GM18951 (cell line): ENCODE results near the gene RCN1.

Source experiments
- POLR2A ChIP-seq: IDR thresholded peaks from 4 replicates; pipeline ENCODE4 v1.6.1; 2011; ENCODE audit warnings: mild to moderate bottlenecking; ENCODE audit not compliant: insufficient read length, insufficient read depth; ENCODE audit errors: extremely low read depth
- in situ Hi-C: fragments of 300-500 bp; cut with MboI; formaldehyde crosslinking; loops from one replicate; pipeline ENCODE4 v1.12.0; 2022; ENCODE audit warnings: low sequenced_read_pairs, mixed read lengths, inconsistent platforms; ENCODE audit not compliant: unreplicated experiment

The RCN1 gene

GRCh38 chr11:32139896-32140520 lies 49.1 kb downstream of the RCN1 start:
- no peak for TF ChIP-seq POLR2A
- in situ Hi-C loops = no loop called here

- in situ Hi-C loops = no loop called here
- TF ChIP-seq POLR2A = no peak
These were observed 51.1 kb downstream of the RCN1 start for GRCh38 chr11:32141745-32142546.

GRCh38 chr11:32143378-32143777 lies 52.5 kb downstream of the RCN1 start:
- TF ChIP-seq POLR2A = no peak
- in situ Hi-C loops = no loop called here

GRCh38 chr11:32145282-32145681 lies 54.4 kb downstream of the RCN1 start:
- in situ Hi-C loops = no loop called here
- TF ChIP-seq POLR2A = no peak

GRCh38 chr11:32148895-32149294 lies 58.0 kb downstream of the RCN1 start:
- no peak for TF ChIP-seq POLR2A
- in situ Hi-C loops = no loop called here

- no peak for TF ChIP-seq POLR2A
- in situ Hi-C loops = loop anchor here (25.0 kb wide), 1 partner anchor 912 kb away; no protein-coding TSS in a partner anchor
These were observed 58.9 kb downstream of the RCN1 start for GRCh38 chr11:32149748-32150147.

- no peak for TF ChIP-seq POLR2A
These were observed 60.2 kb downstream of the RCN1 start for GRCh38 chr11:32151027-32151426.

GRCh38 chr11:32152216-32152615 lies 61.3 kb downstream of the RCN1 start:
- in situ Hi-C loops = loop anchor here (25.0 kb wide), 1 partner anchor 915 kb away; no protein-coding TSS in a partner anchor
- TF ChIP-seq POLR2A = no peak

More at GRCh38 chr11:32151027-32151426, 60.2 kb downstream of the RCN1 start:
- in situ Hi-C loops = loop anchor here (25.0 kb wide), 1 partner anchor 914 kb away; no protein-coding TSS in a partner anchor

GRCh38 chr11:32152821-32153220 lies 61.9 kb downstream of the RCN1 start:
- in situ Hi-C loops = loop anchor here (25.0 kb wide), 1 partner anchor 916 kb away; no protein-coding TSS in a partner anchor
- TF ChIP-seq POLR2A = no peak

GRCh38 chr11:32153747-32154146 lies 62.9 kb downstream of the RCN1 start:
- no peak for TF ChIP-seq POLR2A
- in situ Hi-C loops = loop anchor here (25.0 kb wide), 1 partner anchor 916 kb away; no protein-coding TSS in a partner anchor

- no peak for TF ChIP-seq POLR2A
- in situ Hi-C loops = loop anchor here (25.0 kb wide), 1 partner anchor 917 kb away; no protein-coding TSS in a partner anchor
These were observed 63.4 kb downstream of the RCN1 start for GRCh38 chr11:32154275-32154674.
